ENCODE measurements around the gene SFMBT1.

DNA sequence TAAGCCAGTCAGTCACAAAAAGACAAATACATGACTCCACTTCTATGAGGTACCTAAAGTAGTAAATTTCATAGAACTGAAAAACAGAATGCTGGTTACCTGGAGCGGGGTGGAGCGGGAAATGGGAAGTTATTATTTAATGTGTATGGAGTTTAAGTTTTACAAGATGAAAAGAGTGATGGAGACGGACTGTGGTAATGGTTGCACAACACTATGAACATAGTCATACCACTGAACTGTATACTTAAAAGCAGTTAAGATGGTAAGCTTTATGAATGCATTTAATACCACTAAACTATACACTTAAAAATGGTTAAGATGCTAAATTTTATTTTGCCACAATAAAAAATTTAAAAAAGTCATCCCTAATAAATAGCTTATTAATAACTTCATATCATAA, 23.2 kb downstream of the SFMBT1 start:
- no peak for TF ChIP-seq EGR1 (IDR thresholded peaks at IDR 0.05; ENCODE audit: borderline replicate concordance, low read depth, low read length)
- TF ChIP-seq, protein P1, sequence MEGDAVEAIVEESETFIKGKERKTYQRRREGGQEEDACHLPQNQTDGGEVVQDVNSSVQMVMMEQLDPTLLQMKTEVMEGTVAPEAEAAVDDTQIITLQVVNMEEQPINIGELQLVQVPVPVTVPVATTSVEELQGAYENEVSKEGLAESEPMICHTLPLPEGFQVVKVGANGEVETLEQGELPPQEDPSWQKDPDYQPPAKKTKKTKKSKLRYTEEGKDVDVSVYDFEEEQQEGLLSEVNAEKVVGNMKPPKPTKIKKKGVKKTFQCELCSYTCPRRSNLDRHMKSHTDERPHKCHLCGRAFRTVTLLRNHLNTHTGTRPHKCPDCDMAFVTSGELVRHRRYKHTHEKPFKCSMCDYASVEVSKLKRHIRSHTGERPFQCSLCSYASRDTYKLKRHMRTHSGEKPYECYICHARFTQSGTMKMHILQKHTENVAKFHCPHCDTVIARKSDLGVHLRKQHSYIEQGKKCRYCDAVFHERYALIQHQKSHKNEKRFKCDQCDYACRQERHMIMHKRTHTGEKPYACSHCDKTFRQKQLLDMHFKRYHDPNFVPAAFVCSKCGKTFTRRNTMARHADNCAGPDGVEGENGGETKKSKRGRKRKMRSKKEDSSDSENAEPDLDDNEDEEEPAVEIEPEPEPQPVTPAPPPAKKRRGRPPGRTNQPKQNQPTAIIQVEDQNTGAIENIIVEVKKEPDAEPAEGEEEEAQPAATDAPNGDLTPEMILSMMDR (IDR thresholded peaks at IDR 0.05; ENCODE audit: control extremely low read depth in 1 of 3, insufficient read depth in 1 of 3, low read depth in 1 of 3, low read length in 3 of 3), result no peak
- no peak for TF ChIP-seq RFX5 (IDR thresholded peaks at IDR 0.05; ENCODE audit: borderline replicate concordance, low read depth, low read length)
- no peak for TF ChIP-seq SIN3A (conservative IDR thresholded peaks at IDR 0.05 in 1 of 2, IDR thresholded peaks at IDR 0.05 in 1 of 2; ENCODE audit: low read depth in 1 of 2, low read length in 2 of 2)
- no peak for TF ChIP-seq EZH2 (IDR thresholded peaks at IDR 0.05; ENCODE audit: low read depth, low read length, severe bottlenecking)
- no peak for TF ChIP-seq TAF1 (IDR thresholded peaks at IDR 0.05; ENCODE audit: low read depth, low read length)
- TF ChIP-seq JUND (IDR thresholded peaks at IDR 0.05; ENCODE audit: low read length), result no peak
- TF ChIP-seq POLR2A (IDR thresholded peaks at IDR 0.05; ENCODE audit: control extremely low read depth in 1 of 2, low read depth in 2 of 2, low read length in 2 of 2), result no peak
- TF ChIP-seq SUZ12 (IDR thresholded peaks at IDR 0.05; ENCODE audit: low read length), result no peak
- TF ChIP-seq MAFK (IDR thresholded peaks at IDR 0.05; ENCODE audit: low read depth, low read length), result no peak
- no peak for TF ChIP-seq EP300 (IDR thresholded peaks at IDR 0.05; ENCODE audit: borderline replicate concordance in 1 of 2, low read depth in 2 of 2, low read length in 2 of 2)
- no peak for TF ChIP-seq SIX5 (IDR thresholded peaks at IDR 0.05; ENCODE audit: low read depth, low read length)
- TF ChIP-seq TCF12 (IDR thresholded peaks at IDR 0.05; ENCODE audit: low read depth, low read length), result no peak
